IPS-NIHi7 (cell line): Measurements from ENCODE around the gene GJA9.
"Not testable (repeated sequence)": the region's sequence is repeated elsewhere in the genome, so short reads cannot be mapped to it uniquely, and the experiment has no call there.

Experiments
- DNase-seq: peaks from one replicate; pipeline ENCODE4 v3.0.0; 2012; ENCODE audit warnings: mixed read lengths; ENCODE audit errors: extremely low spot score

GJA9 gene

GRCh38 chr1:38881487-38881886 is at the start of gene GJA9:
TSS of gene GJA9 (minus strand) at chr1:38881587. CDS start at chr1:38876098, 5,489 bp downstream.
- no peak for DNase-seq

- no peak for DNase-seq
Measured at GRCh38 chr1:38929476-38929875, 48.1 kb upstream of the GJA9 start.

- no peak for DNase-seq
Measured at GRCh38 chr1:38929054-38929453, 47.7 kb upstream of the GJA9 start.

- DNase-seq: no peak
Measured at GRCh38 chr1:38926091-38926490, 44.7 kb upstream of the GJA9 start.

GRCh38 chr1:38925391-38925790 is 44.0 kb upstream of the GJA9 start:
- no peak for DNase-seq

- DNase-seq: no peak
Measured at GRCh38 chr1:38923607-38924006, 42.2 kb upstream of the GJA9 start.

- DNase-seq: peak; percentile 36
Measured at GRCh38 chr1:38919130-38919529, 37.7 kb upstream of the GJA9 start.

GRCh38 chr1:38918568-38918967 is 37.2 kb upstream of the GJA9 start:
- no peak for DNase-seq

- DNase-seq: no peak
Measured at GRCh38 chr1:38917772-38918171, 36.4 kb upstream of the GJA9 start.

GRCh38 chr1:38917337-38917736 is 36.0 kb upstream of the GJA9 start:
- DNase-seq: no peak

- no peak for DNase-seq
Measured at GRCh38 chr1:38915352-38915948, 34.1 kb upstream of the GJA9 start.

GRCh38 chr1:38914908-38915307 is 33.5 kb upstream of the GJA9 start:
- DNase-seq: not testable (repeated sequence)

- DNase-seq: no peak
Measured at GRCh38 chr1:38908821-38909220, 27.4 kb upstream of the GJA9 start.

GRCh38 chr1:38905985-38906384 is 24.6 kb upstream of the GJA9 start:
- DNase-seq: no peak

GRCh38 chr1:38899560-38899959 is 18.2 kb upstream of the GJA9 start:
- no peak for DNase-seq

- DNase-seq: no peak
Measured at GRCh38 chr1:38898653-38899230, 17.4 kb upstream of the GJA9 start.

GRCh38 chr1:38896169-38896568 is 14.8 kb upstream of the GJA9 start:
- no peak for DNase-seq

- DNase-seq: no peak
Measured at GRCh38 chr1:38892976-38893375, 11.6 kb upstream of the GJA9 start.

- DNase-seq: peak; percentile 84
Measured at GRCh38 chr1:38891753-38892152, 10.4 kb upstream of the GJA9 start.

GRCh38 chr1:38889589-38889988 is 8.2 kb upstream of the GJA9 start:
- no peak for DNase-seq

- DNase-seq: no peak
Measured at GRCh38 chr1:38888423-38889333, 7.3 kb upstream of the GJA9 start.

GRCh38 chr1:38885092-38885491 is 3.7 kb upstream of the GJA9 start:
- no peak for DNase-seq

- DNase-seq: no peak
Measured at GRCh38 chr1:38875811-38876210, 5.6 kb downstream of the GJA9 start.
